ENCODE measurements around the gene EMC6. TPM values are rescaled to one million over a fixed set of nuclear protein-coding genes. Genes with fewer than 3 reads are reported as not detected.

EMC6 gene
- total RNA-seq, 4 donors from 2014 or later = 8.5 to 25.3 (median 13.8) TPM

DNA sequence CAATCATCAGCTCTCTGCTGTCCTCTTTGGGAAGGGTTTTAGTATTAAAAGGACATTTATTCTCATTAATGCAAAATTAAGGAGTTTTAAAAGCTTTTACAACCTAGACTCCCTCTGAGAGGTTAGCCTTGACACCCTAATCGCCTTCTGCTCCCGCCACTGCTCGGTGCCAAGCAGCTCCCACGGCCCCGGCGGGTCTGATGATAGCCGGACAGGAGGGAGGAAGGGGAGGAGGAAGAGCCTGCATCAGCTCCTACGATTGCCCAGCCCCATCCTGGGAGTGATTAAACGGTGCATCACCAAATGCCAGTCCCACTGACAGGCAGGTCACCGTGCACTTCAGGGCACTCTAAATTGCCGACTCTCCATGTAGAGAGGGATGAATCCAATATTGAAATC is 40.8 kb upstream of the EMC6 start:
- H3K9me3 ChIP-seq = no peaks in the 10 kb centered on the region
- no peaks in the 10 kb centered on the region for H3K27me3 ChIP-seq
- TF ChIP-seq POLR2AphosphoS5 (IDR thresholded peaks at IDR 0.05) (no peak), EP300 (IDR thresholded peaks at IDR 0.05) (no peak), POLR2A (IDR thresholded peaks at IDR 0.05) (no peak)
- TF ChIP-seq, protein P1, sequence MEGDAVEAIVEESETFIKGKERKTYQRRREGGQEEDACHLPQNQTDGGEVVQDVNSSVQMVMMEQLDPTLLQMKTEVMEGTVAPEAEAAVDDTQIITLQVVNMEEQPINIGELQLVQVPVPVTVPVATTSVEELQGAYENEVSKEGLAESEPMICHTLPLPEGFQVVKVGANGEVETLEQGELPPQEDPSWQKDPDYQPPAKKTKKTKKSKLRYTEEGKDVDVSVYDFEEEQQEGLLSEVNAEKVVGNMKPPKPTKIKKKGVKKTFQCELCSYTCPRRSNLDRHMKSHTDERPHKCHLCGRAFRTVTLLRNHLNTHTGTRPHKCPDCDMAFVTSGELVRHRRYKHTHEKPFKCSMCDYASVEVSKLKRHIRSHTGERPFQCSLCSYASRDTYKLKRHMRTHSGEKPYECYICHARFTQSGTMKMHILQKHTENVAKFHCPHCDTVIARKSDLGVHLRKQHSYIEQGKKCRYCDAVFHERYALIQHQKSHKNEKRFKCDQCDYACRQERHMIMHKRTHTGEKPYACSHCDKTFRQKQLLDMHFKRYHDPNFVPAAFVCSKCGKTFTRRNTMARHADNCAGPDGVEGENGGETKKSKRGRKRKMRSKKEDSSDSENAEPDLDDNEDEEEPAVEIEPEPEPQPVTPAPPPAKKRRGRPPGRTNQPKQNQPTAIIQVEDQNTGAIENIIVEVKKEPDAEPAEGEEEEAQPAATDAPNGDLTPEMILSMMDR (IDR thresholded peaks at IDR 0.05) = no peak
- WGBS, 2 donors (ENCODE audit: low coverage in 1 of 2) = 67 to 83% methylated on average over 2 to 8 of the region's 11 CpGs
- no peak overlapping the region for H3K4me3 ChIP-seq
- peaks cover 0 to 91% of the 10 kb centered on the region in 2 donors for H3K36me3 ChIP-seq
- H3K27ac ChIP-seq = no peak overlapping the region
- no peak for ATAC-seq
- peaks cover 0 to 6% (median 0%) of the 10 kb centered on the region in 3 donors for H3K4me1 ChIP-seq

DNA sequence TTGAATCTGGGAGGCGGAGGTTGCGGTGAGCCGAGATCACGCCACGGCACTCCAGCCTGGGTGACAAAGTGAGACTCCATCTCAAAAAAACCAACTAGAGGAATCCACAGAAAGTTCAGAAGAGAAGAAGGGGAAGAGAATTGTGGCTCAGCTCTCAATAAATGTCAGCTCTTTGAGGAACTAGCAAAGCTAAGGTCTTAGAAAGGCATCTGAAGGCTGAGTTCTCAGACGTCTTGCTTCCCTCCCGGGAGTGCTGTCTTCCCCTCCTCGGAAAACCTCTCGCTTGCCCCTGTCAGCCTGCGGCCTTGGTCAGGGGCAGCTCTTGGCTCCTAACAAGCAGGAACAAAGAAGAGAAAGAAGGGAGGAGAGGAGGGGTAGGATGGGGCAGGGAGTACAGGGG is 37.8 kb upstream of the EMC6 start:
- no peak for TF ChIP-seq POLR2AphosphoS5 (IDR thresholded peaks at IDR 0.05)
- TF ChIP-seq EP300 (IDR thresholded peaks at IDR 0.05) = no peak
- TF ChIP-seq, protein P1 (IDR thresholded peaks at IDR 0.05) = no peak
- TF ChIP-seq POLR2A (IDR thresholded peaks at IDR 0.05) = no peak
- Histone ChIP-seq H3K36me3 (peaks cover 0 to 67% of the 10 kb centered on the region in 2 donors), H3K4me1 (peaks cover 0 to 29% (median 8%) of the 10 kb centered on the region in 3 donors), H3K9me3 (no peaks in the 10 kb centered on the region), H3K27me3 (no peaks in the 10 kb centered on the region), H3K4me3 (no peak overlapping the region), H3K27ac (no peak overlapping the region)
- WGBS, 2 donors (ENCODE audit: low coverage in 1 of 2) = 88 to 94% methylated on average over 9 to 10 of the region's 10 CpGs
- ATAC-seq = no peak

DNA sequence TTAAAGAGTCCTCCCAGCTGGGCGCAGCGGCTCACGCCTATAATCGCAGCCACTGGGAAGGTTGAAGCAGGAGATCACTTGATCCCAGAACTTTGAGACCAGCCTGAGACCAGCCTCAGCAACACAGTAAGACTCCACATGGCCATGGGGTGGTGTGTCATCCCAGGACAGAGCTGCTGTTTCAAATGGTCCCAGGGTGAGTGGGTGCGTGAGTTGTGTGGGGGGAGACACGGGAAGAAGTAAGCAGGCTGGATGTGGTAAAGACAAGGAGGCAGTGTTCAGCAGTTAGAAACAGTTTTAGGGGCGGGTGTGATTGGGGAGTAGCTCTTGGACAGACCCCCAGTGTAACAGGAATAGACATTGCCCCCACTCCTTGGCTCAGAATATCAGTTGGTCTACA is 36.3 kb upstream of the EMC6 start:
- Histone ChIP-seq H3K4me1 (peaks cover 0 to 35% (median 12%) of the 10 kb centered on the region in 3 donors), H3K27ac (no peak overlapping the region), H3K36me3 (peaks cover 0 to 52% of the 10 kb centered on the region in 2 donors), H3K9me3 (no peaks in the 10 kb centered on the region), H3K27me3 (no peaks in the 10 kb centered on the region), H3K4me3 (no peak overlapping the region)
- WGBS, 2 donors (ENCODE audit: low coverage in 1 of 2) = 78% methylated on average over 3 of the region's 7 CpGs; no CpG with 5 or more reads in 1 of the 2 donors
- no peak for ATAC-seq
- TF ChIP-seq EP300 (IDR thresholded peaks at IDR 0.05) (no peak), POLR2A (IDR thresholded peaks at IDR 0.05) (no peak), POLR2AphosphoS5 (IDR thresholded peaks at IDR 0.05) (no peak)
- TF ChIP-seq, protein P1 (IDR thresholded peaks at IDR 0.05) = no peak

DNA sequence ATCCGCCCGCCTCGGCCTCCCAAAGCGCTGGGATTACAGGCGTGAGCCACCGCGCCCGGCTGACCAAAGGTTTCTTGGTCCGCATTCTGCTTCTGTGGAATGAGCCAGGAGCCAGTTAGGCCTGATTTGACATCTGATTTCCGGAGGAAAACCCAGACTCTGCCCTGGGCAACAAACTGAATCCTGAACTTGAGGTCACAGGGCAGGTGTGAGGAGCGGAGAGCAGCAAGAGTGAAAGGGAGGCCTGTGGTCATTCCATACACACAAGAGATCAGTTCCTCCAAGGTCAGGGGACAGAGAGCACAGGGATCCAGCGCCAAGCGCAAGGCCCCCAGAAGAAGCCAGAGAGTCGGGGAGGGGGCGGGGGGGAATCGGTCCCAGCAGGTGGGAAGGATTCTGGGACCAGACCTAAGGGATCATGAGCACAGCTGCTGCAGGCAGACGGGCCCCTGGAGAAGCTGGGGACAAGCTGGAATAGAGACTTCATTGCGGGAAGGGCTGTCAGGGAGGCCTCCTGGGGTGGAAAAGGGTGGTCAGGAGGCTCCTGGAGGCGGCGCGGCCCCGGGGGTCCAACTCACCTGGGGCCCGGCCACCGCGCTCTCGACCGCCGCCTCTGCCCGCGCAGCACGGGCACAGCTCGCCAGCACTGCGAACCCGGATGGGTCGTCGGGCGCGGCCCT is 33.0 kb upstream of the EMC6 start:
- Histone ChIP-seq H3K4me3 (peak overlapping the region; percentile 59), H3K36me3 (peaks cover 0 to 34% of the 10 kb centered on the region in 2 donors), H3K27ac (peak overlapping the region; percentile 0 to 94 (median 92)), H3K9me3 (no peaks in the 10 kb centered on the region), H3K27me3 (no peaks in the 10 kb centered on the region), H3K4me1 (peaks cover 0 to 48% (median 19%) of the 10 kb centered on the region in 3 donors)
- no peak for ATAC-seq
- WGBS, 2 donors (ENCODE audit: low coverage in 1 of 2) = 0% methylated on average over 6 of the region's 38 CpGs; no CpG with 5 or more reads in 1 of the 2 donors
- no peak for TF ChIP-seq POLR2AphosphoS5 (IDR thresholded peaks at IDR 0.05)
- TF ChIP-seq, protein P1 (IDR thresholded peaks at IDR 0.05) = peak in 1 of 4 experiments; percentile 10

Data from gastroesophageal sphincter (tissue), 4 donors.